ENCODE data around the gene CRACR2B.
A peak's percentile ranks its signal among the peaks of the same experiment; 100 is the strongest.

The CRACR2B gene

GRCh38 chr11:827897-828192 is at the start of gene CRACR2B:
Gene CRACR2B (plus strand): TSS chr11:827919. CDS start chr11:828608, 689 bp downstream.
- H3K4me1 Mint-ChIP-seq = peaks cover 56% of the 10 kb centered on the region
- H3K9me3 Mint-ChIP-seq = no peaks in the 10 kb centered on the region
- H3K4me3 Mint-ChIP-seq = peak within 1 kb of the TSS; percentile 79
- H3K36me3 Mint-ChIP-seq = peaks cover 11% of the 10 kb centered on the region
- H3K27ac Mint-ChIP-seq = peak within 1 kb of the TSS; percentile 57
- no peak for ATAC-seq
- peaks cover 23% of the 10 kb centered on the region for H3K27me3 Mint-ChIP-seq

DNA sequence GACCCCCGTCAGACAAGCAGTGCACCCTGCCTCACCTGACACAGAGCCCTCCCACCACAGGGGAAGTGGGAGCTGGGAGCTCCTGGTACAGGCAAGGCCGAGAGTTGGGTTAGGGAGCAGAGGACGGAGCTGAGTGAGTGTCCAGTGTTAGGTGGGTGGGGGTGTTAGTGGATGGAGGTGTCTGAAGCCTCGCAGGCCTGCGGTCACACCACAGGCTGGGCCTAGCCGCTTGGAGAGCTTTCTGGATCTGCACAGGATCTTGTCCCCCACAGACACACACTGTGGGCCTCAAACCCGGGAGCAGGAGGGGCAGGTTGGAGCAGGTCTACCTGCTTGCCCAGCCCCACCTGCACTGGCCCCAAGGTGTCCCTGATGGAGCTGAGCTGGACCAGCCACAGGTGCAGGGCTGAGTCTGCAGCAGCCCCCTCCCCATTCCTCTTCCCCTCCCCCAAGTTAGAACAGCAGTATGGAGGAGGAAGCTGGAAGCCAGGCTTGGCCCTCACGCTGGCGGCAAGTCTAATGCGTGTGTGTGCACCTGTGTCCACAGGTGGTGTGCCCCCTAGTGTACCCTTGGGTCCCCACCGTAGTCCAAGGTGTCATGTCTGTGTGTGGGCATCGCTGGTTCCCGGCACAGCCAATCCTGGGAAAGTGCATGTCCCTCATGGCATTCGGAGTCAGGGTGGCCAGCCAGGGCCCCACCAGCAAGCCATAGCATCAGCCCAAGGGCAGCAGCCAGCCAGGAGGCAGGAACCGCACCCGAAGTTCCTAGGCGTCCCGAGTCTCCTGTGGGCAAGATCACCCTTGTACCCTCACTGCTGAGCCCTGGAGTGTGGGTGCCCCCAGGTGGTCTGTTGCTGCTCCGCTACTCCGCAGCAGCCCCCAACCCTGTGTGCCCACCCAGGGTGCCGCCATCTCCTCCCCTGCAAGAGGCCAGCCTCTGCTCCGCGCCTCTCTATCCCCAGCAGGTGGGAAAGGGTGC is 48.5 kb upstream of the CRACR2B start:
- Mint-ChIP-seq H3K27me3 (no peaks in the 10 kb centered on the region), H3K4me1 (peaks cover 39% of the 10 kb centered on the region), H3K27ac (no peak overlapping the region), H3K4me3 (no peak overlapping the region), H3K36me3 (peaks cover 4% of the 10 kb centered on the region), H3K9me3 (no peaks in the 10 kb centered on the region)
- ATAC-seq = no peak

DNA sequence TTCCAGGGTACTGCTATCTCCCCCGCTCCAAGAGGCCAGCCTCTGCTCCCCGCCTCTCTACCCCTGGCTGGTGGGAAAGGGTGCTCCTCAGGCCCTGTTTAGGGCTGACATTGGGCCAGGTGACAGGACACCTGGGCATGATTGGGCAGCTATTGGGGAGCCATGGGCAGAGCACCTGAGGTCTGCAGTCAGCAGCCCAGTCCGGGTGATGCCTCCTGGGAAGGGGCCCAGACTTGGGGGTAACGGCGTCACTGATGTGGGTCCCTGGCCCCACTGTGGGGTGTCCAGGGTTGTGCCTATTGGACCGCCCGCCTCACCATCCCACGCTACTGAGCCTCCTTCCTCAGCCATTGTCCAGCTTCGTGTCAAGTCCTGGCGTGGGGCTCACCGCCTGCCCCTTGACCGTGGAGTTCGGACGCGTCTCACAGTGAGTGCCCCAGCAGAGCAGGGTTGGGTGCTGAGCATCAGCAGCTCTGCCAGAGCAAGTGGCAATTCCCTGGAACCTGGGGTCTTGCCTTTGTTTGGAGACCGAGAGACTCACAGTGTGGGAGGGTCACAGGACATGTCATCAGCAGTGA is 47.7 kb upstream of the CRACR2B start:
- Mint-ChIP-seq H3K9me3 (no peaks in the 10 kb centered on the region), H3K27ac (no peak overlapping the region), H3K4me1 (peaks cover 31% of the 10 kb centered on the region), H3K36me3 (peaks cover 4% of the 10 kb centered on the region), H3K27me3 (no peaks in the 10 kb centered on the region), H3K4me3 (no peak overlapping the region)
- ATAC-seq = no peak

DNA sequence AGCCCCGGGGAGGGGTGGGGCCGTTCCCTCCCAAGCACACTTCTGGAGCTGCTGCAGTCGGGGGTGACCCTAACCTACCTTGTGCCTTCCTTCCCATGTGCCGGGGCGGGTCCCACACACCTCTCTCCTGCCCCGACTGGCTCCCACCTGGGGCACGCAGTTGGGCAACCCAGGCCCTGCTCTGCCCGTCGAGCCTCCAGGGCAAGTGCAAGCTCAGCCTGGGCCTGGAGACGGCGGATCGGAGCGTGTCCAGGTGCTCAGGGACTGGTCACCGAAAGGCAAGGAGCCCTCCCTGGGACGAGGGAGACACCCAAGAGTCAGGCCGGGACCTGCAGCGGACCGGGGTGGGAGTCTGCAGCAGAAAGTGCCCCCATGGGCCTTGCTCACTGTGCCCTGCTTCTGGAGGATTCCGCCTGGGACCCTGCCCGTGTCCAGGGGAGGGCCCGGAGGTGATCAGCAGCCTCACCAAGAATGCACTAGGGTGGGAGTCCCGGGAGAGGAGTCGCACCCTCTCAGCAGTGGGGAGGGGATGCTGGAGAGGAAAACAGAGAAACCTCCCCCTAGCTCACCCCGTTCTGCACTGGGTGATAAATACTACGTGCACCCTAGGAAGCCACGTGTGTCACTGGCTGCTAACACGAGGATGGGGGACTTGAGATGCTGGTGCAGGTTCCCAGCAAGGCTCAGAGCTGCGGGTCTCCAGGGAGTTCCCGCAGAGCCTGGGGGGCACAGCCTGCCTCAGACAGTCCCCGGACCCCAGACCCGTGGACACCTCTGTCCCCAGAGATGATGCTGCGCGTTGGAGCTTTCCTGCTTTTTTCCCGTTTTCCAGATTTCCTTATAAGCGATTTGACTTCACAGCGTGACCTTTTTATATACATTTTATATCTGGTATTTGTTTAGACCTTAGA is 45.2 kb upstream of the CRACR2B start:
- ATAC-seq = no peak
- no peaks in the 10 kb centered on the region for H3K9me3 Mint-ChIP-seq
- H3K36me3 Mint-ChIP-seq = peaks cover 4% of the 10 kb centered on the region
- peaks cover 2% of the 10 kb centered on the region for H3K27me3 Mint-ChIP-seq
- no peak overlapping the region for H3K4me3 Mint-ChIP-seq
- H3K4me1 Mint-ChIP-seq = peaks cover 14% of the 10 kb centered on the region
- H3K27ac Mint-ChIP-seq = no peak overlapping the region

GRCh38 chr11:783581-784015 is 44.1 kb upstream of the CRACR2B start:
- H3K27me3 Mint-ChIP-seq = peaks cover 13% of the 10 kb centered on the region
- H3K9me3 Mint-ChIP-seq = no peaks in the 10 kb centered on the region
- H3K27ac Mint-ChIP-seq = no peak overlapping the region
- ATAC-seq = peak; percentile 52
- peaks cover 4% of the 10 kb centered on the region for H3K36me3 Mint-ChIP-seq
- H3K4me1 Mint-ChIP-seq = peaks cover 20% of the 10 kb centered on the region
- H3K4me3 Mint-ChIP-seq = no peak overlapping the region

- H3K36me3 Mint-ChIP-seq = peaks cover 17% of the 10 kb centered on the region
- no peak overlapping the region for H3K27ac Mint-ChIP-seq
- ATAC-seq = no peak
- no peaks in the 10 kb centered on the region for H3K9me3 Mint-ChIP-seq
- peak overlapping the region; percentile 25 for H3K4me3 Mint-ChIP-seq
- peaks cover 11% of the 10 kb centered on the region for H3K4me1 Mint-ChIP-seq
- peaks cover 29% of the 10 kb centered on the region for H3K27me3 Mint-ChIP-seq
Observed at GRCh38 chr11:786235-787083, 41.3 kb upstream of the CRACR2B start.

GRCh38 chr11:787084-787675 is 40.5 kb upstream of the CRACR2B start:
- Mint-ChIP-seq H3K36me3 (peaks cover 20% of the 10 kb centered on the region), H3K4me1 (peaks cover 11% of the 10 kb centered on the region), H3K4me3 (no peak overlapping the region), H3K9me3 (no peaks in the 10 kb centered on the region), H3K27me3 (peaks cover 29% of the 10 kb centered on the region), H3K27ac (no peak overlapping the region)
- no peak for ATAC-seq

- no peaks in the 10 kb centered on the region for H3K9me3 Mint-ChIP-seq
- peaks cover 26% of the 10 kb centered on the region for H3K36me3 Mint-ChIP-seq
- H3K27ac Mint-ChIP-seq = no peak overlapping the region
- H3K4me3 Mint-ChIP-seq = no peak overlapping the region
- peaks cover 29% of the 10 kb centered on the region for H3K27me3 Mint-ChIP-seq
- H3K4me1 Mint-ChIP-seq = peaks cover 11% of the 10 kb centered on the region
- ATAC-seq = no peak
Observed at GRCh38 chr11:788009-788640, 39.6 kb upstream of the CRACR2B start.

DNA sequence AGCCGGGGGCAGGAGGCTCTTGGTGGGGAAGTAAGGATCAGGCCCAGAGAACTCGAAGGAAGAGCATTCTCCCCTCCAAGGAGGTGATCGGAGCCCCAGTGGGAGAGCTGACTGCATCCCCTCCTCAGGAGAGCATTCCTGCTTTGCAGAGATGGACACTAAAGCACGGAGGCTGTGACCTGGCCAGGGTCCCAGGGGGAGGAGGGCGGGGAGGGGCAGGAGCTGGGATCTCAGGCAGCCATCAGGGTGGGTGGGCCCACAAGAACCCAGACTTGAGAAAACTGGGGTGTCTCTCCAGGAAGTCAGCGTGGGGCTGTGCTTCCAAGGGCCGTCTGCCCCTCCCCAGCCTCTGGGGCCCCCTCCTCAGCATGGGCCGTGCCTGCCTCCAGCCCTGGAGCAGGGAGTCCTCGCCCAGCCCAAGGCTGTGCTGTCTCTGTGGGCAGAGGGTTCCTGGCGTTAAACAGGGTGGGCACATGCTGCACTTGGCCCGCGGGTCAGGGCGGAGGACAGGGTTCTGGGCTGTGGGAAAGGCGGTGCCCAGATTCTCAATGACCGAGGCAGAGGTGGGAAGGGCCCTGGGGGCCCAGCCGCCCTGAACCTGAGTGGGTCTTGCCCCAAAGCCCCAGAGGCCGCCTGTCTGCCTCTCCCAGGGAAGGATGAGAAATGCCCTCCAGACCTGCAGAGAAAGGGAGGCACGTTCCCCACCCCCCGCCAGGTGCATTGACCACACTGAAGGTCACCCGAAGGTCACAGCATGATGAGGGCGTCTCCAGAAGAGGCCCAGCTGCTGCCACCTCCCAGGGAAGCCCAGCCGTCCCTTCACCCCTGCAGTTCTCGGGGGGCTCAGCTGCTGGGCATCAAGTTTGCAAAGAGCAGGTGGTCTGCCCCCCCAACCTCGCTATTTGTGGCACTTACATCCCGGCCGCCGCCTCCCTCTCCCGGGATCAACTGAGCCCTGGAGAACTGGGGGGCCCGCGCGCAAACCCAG is 38.5 kb upstream of the CRACR2B start:
- Mint-ChIP-seq H3K27me3 (peaks cover 29% of the 10 kb centered on the region), H3K4me3 (peak overlapping the region; percentile 56), H3K4me1 (peaks cover 11% of the 10 kb centered on the region), H3K9me3 (no peaks in the 10 kb centered on the region), H3K27ac (no peak overlapping the region), H3K36me3 (peaks cover 32% of the 10 kb centered on the region)
- no peak for ATAC-seq

GRCh38 chr11:789943-790342 is 37.8 kb upstream of the CRACR2B start, which contains the start of gene CEND1:
Gene CEND1 (minus strand): TSS chr11:790090. CDS start chr11:788576, 1,514 bp downstream.
- H3K9me3 Mint-ChIP-seq = no peaks in the 10 kb centered on the region
- peaks cover 29% of the 10 kb centered on the region for H3K27me3 Mint-ChIP-seq
- H3K27ac Mint-ChIP-seq = no peak within 1 kb of the TSS
- peaks cover 32% of the 10 kb centered on the region for H3K36me3 Mint-ChIP-seq
- ATAC-seq = peak; percentile 10
- peaks cover 11% of the 10 kb centered on the region for H3K4me1 Mint-ChIP-seq
- peak within 1 kb of the TSS; percentile 56 for H3K4me3 Mint-ChIP-seq

- Mint-ChIP-seq H3K4me3 (no peak overlapping the region), H3K27ac (no peak overlapping the region), H3K9me3 (no peaks in the 10 kb centered on the region), H3K27me3 (peaks cover 29% of the 10 kb centered on the region), H3K4me1 (peaks cover 14% of the 10 kb centered on the region), H3K36me3 (peaks cover 32% of the 10 kb centered on the region)
- ATAC-seq = no peak
Observed at GRCh38 chr11:790721-791564, 36.8 kb upstream of the CRACR2B start.
